Neuronal stem cell (in vitro differentiated cells): ENCODE measurements around the gene LCE3A. TPM values are rescaled to one million over a fixed set of nuclear protein-coding genes. Genes with fewer than 3 reads are reported as not detected.
A peak's percentile ranks its signal among the peaks of the same experiment; 100 is the strongest.
"Not testable (repeated sequence)": the region's sequence is repeated elsewhere in the genome, so short reads cannot be mapped to it uniquely, and the experiment has no call there.

Experiments used
- DNase-seq: peaks from one replicate; pipeline ENCODE4 v3.0.0-alpha.2; 2013; ENCODE audit warnings: low spot score
- H2AFZ ChIP-seq: one replicate; pipeline ENCODE4 v1.6.1; 2013; ENCODE audit warnings: mild to moderate bottlenecking, low read length, inconsistent platforms
- H2AK5ac ChIP-seq: 2 replicates; pipeline ENCODE4 v1.6.1; 2013; ENCODE audit warnings: low read depth, mild to moderate bottlenecking, inconsistent platforms, low read length, moderate library complexity, mixed read lengths
- H2BK120ac ChIP-seq: 2 replicates; pipeline ENCODE4 v1.6.1; 2013; ENCODE audit warnings: low read depth, mild to moderate bottlenecking, inconsistent platforms, low read length, moderate library complexity, mixed read lengths
- H2BK12ac ChIP-seq: one replicate; pipeline ENCODE4 v1.6.1; 2013; ENCODE audit warnings: low read length, inconsistent platforms
- H2BK15ac ChIP-seq: 2 replicates; pipeline ENCODE4 v1.6.1; 2013; ENCODE audit warnings: mild to moderate bottlenecking, low read length, inconsistent platforms, mixed read lengths
- H2BK5ac ChIP-seq: one replicate; pipeline ENCODE4 v1.6.1; 2013; ENCODE audit warnings: inconsistent platforms, mild to moderate bottlenecking, low read length, moderate library complexity
- H3K14ac ChIP-seq: one replicate; pipeline ENCODE4 v1.6.1; 2013; ENCODE audit warnings: low read length, inconsistent platforms
- H3K18ac ChIP-seq: 2 replicates; pipeline ENCODE4 v1.6.1; 2013; ENCODE audit warnings: low read length, inconsistent platforms
- H3K23ac ChIP-seq: 2 replicates; pipeline ENCODE4 v1.6.1; 2013; ENCODE audit warnings: low read depth, mild to moderate bottlenecking, mixed read lengths, low read length, inconsistent platforms; ENCODE audit not compliant: poor library complexity
- H3K27ac ChIP-seq: replicated peaks from 3 replicates; pipeline ENCODE4 v1.5.1; 2013; ENCODE audit warnings: low read length, inconsistent platforms
- H3K27me3 ChIP-seq, 3 experiments: 2 replicates each; pipeline ENCODE4 v1.6.1; 2013; ENCODE audit warnings: low read length in 3 of 3, mild to moderate bottlenecking in 2 of 3, inconsistent platforms in 1 of 3, low read depth in 1 of 3, mixed read lengths in 1 of 3, moderate library complexity in 1 of 3; ENCODE audit not compliant: control insufficient read depth in 3 of 3, insufficient read depth in 3 of 3
- H3K36me3 ChIP-seq, 2 donors: replicated peaks in 1 of 2; 2 replicates each; pipeline ENCODE4 v1.6.1; 2013; ENCODE audit warnings: low read length in 2 of 2; ENCODE audit not compliant: control insufficient read depth in 2 of 2, insufficient read depth in 2 of 2
- H3K4ac ChIP-seq: 2 replicates; pipeline ENCODE4 v1.6.1; 2013; ENCODE audit warnings: inconsistent platforms, mild to moderate bottlenecking, low read length, moderate library complexity
- H3K4me1 ChIP-seq, 2 donors: 1 replicate in 1 of 2; 2 replicates in 1 of 2; pipeline ENCODE4 v1.6.1; 2013; ENCODE audit warnings: low read length in 2 of 2, low read depth in 1 of 2; ENCODE audit not compliant: control insufficient read depth in 2 of 2, insufficient read depth in 1 of 2
- H3K4me2 ChIP-seq: one replicate; pipeline ENCODE4 v1.6.1; 2013; ENCODE audit warnings: mild to moderate bottlenecking, low read length, inconsistent platforms; ENCODE audit not compliant: insufficient read depth, poor library complexity, severe bottlenecking
- H3K4me3 ChIP-seq, 2 donors: 2 replicates each; pipeline ENCODE4 v1.5.1; 2013; ENCODE audit warnings: low read length in 2 of 2, mild to moderate bottlenecking in 2 of 2, inconsistent platforms in 1 of 2, moderate library complexity in 1 of 2
- H3K79me1 ChIP-seq: one replicate; pipeline ENCODE4 v1.6.1; 2013; ENCODE audit warnings: low read depth, mild to moderate bottlenecking, inconsistent platforms, low read length, moderate library complexity
- H3K9ac ChIP-seq: one replicate; pipeline ENCODE4 v1.6.1; 2013; ENCODE audit warnings: mild to moderate bottlenecking, low read depth, low read length, inconsistent platforms; ENCODE audit not compliant: poor library complexity
- H3K9me3 ChIP-seq, 2 donors: replicated peaks in 1 of 2; 2 replicates each; pipeline versions ENCODE3 to v1.6.1; 2013; ENCODE audit warnings: low read length in 2 of 2, mild to moderate bottlenecking in 2 of 2, inconsistent platforms in 1 of 2, low read depth in 1 of 2, mixed read lengths in 1 of 2, moderate library complexity in 1 of 2; ENCODE audit not compliant: control insufficient read depth in 2 of 2, insufficient read depth in 1 of 2
- H4K8ac ChIP-seq: one replicate; pipeline ENCODE4 v1.6.1; 2013; ENCODE audit warnings: low read depth, mild to moderate bottlenecking, inconsistent platforms, low read length, moderate library complexity
- H4K91ac ChIP-seq: one replicate; pipeline ENCODE4 v1.6.1; 2013; ENCODE audit warnings: low read length, low read depth, mild to moderate bottlenecking, inconsistent platforms; ENCODE audit not compliant: poor library complexity
- WGBS, 2 donors: extraction: QIAGEN DNeasy Blood & Tissue Kit; methylation state at CpG; one replicate each; pipeline ENCODE4 v1.1.7; 2013; ENCODE audit warnings: missing lambda C conversion rate in 2 of 2, mixed read lengths in 1 of 2; ENCODE audit not compliant: insufficient read length in 2 of 2, insufficient replicate concordance in 1 of 2; ENCODE audit errors: extremely low coverage in 2 of 2; 5-methylcytosine and 5-hydroxymethylcytosine counted together
- polyA plus RNA-seq, 2 experiments: library from polyadenylated mRNA; stranded (reverse); fragments of 200-250 nt; gene quantifications; one replicate each; pipeline ENCODE4 v1.2.3, GENCODE V29; 2013

Gene LCE3A, protein sequence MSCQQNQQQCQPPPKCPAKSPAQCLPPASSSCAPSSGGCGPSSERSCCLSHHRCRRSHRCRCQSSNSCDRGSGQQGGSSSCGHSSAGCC
- not detected for polyA plus RNA-seq (2013, experiment 1 of 2)
- not detected for polyA plus RNA-seq (2013, experiment 2 of 2)

DNA sequence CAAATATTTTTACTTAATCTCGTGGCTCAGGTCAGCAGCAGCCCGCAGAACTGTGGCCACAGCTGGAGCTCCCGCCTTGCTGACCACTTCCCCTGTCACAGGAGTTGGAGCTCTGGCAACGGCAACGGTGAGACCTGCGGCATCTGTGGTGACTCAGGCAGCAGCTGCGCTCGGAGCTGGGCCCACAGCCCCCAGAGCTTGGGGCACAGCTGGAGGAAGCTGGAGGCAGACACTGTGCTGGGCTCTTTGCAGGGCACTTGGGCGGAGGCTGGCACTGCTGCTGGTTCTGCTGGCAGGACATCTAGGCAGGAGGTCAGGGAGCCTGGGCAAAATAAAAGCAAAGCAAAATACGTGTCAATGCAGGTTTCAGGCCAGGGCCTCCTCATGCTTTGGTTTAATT is at the start of gene LCE3A:
Gene LCE3A, minus strand, starts transcription at position 301 of the 400 bp plus-strand sequence. Its CDS starts 0 bp downstream, at position 301.
- H3K27me3 ChIP-seq: no peaks in the 10 kb centered on the region
- no peak within 1 kb of the TSS for H3K4me2 ChIP-seq
- no peaks in the 10 kb centered on the region for H3K4me1 ChIP-seq
- H2BK5ac ChIP-seq: no peak within 1 kb of the TSS
- WGBS, 2 donors: no CpG with 5 or more reads among the region's 10 CpGs
- H4K8ac ChIP-seq: no peak within 1 kb of the TSS
- H3K79me1 ChIP-seq: no peaks in the 10 kb centered on the region
- H3K14ac ChIP-seq: no peak within 1 kb of the TSS
- no peak within 1 kb of the TSS for H2AK5ac ChIP-seq
- H2BK15ac ChIP-seq: no peak within 1 kb of the TSS
- DNase-seq: no peak
- no peaks in the 10 kb centered on the region for H3K36me3 ChIP-seq
- H2AFZ ChIP-seq: no peak within 1 kb of the TSS
- no peak within 1 kb of the TSS for H3K23ac ChIP-seq
- H3K9ac ChIP-seq: no peak within 1 kb of the TSS
- no peak within 1 kb of the TSS for H3K27ac ChIP-seq
- no peak within 1 kb of the TSS for H3K18ac ChIP-seq
- no peak within 1 kb of the TSS for H3K4ac ChIP-seq
- peak within 1 kb of the TSS in 1 of 2 donors; percentile 33 for H3K4me3 ChIP-seq
- no peak within 1 kb of the TSS for H4K91ac ChIP-seq
- no peak within 1 kb of the TSS for H2BK120ac ChIP-seq
- peak within 1 kb of the TSS; percentile 52 for H2BK12ac ChIP-seq
- peaks cover 0 to 42% of the 10 kb centered on the region in 2 donors for H3K9me3 ChIP-seq

DNA sequence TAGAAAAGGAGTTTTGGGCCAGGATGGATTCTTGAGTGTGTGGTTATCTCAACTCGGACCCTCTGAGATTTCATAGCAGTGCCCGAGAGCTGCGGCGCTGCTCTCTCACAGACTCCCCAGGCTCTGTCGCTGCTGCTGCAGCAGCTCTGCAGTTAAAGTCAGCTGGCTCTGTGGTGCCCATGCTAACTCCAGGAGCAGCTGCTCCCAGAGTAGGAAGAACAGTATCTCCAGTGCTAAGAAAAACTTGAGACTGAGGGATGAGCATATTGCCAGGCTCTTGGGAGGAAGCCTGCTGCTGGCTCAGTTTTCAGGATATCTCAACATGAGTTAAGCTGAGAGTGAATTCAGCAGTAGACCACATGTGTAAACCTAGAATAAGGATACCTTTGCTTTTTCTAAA is 44.7 kb upstream of the LCE3A start:
- Histone ChIP-seq H3K4me1 (no peaks in the 10 kb centered on the region), H3K4ac (no peak overlapping the region), H2BK120ac (no peak overlapping the region), H3K27ac (no peak overlapping the region), H3K23ac (no peak overlapping the region), H2BK12ac (no peak overlapping the region), H3K4me3 (no peak overlapping the region), H3K27me3 (no peaks in the 10 kb centered on the region), H4K8ac (no peak overlapping the region), H3K9me3 (peaks cover 0 to 33% of the 10 kb centered on the region in 2 donors), H3K9ac (no peak overlapping the region), H2BK15ac (no peak overlapping the region), H2AFZ (no peak overlapping the region), H3K18ac (no peak overlapping the region), H4K91ac (no peak overlapping the region), H3K4me2 (no peak overlapping the region), H2BK5ac (no peak overlapping the region), H3K36me3 (no peaks in the 10 kb centered on the region), H3K79me1 (no peaks in the 10 kb centered on the region), H3K14ac (no peak overlapping the region), H2AK5ac (no peak overlapping the region)
- WGBS, 2 donors: no CpG with 5 or more reads among the region's 5 CpGs
- DNase-seq: no peak

DNA sequence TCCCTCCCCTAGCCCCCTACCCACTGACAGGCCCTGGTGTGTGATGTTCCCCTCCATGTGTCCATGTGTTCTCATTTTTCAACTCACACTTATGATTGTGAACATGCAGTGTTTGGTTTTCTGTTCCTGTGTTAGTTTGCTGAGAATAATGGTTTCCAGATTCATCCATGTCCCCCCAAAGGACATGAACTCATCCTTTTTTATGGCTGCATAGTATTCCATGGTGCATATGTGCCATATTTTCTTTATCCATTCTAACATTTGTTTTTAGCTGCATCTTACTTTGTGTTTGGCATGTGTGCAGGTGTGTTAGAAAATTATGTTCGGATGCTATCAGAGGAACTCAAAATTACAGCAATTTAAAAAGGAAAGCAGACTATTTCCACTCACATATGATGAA is 43.3 kb upstream of the LCE3A start:
- H3K4me3 ChIP-seq, H4K91ac ChIP-seq, H2AFZ ChIP-seq, H3K4me1 ChIP-seq, H3K18ac ChIP-seq, DNase-seq, H3K4ac ChIP-seq, H2AK5ac ChIP-seq, H3K23ac ChIP-seq, H3K27me3 ChIP-seq, H2BK5ac ChIP-seq, H3K36me3 ChIP-seq, H3K27ac ChIP-seq, H2BK12ac ChIP-seq, H3K9ac ChIP-seq, H3K14ac ChIP-seq, H3K79me1 ChIP-seq, H3K4me2 ChIP-seq, H2BK120ac ChIP-seq, H2BK15ac ChIP-seq, H4K8ac ChIP-seq: not testable (repeated sequence)
- H3K9me3 ChIP-seq: peaks cover 0 to 28% of the 10 kb centered on the region in 2 donors
- no CpG with 5 or more reads among the region's 1 CpG for WGBS, 2 donors

DNA sequence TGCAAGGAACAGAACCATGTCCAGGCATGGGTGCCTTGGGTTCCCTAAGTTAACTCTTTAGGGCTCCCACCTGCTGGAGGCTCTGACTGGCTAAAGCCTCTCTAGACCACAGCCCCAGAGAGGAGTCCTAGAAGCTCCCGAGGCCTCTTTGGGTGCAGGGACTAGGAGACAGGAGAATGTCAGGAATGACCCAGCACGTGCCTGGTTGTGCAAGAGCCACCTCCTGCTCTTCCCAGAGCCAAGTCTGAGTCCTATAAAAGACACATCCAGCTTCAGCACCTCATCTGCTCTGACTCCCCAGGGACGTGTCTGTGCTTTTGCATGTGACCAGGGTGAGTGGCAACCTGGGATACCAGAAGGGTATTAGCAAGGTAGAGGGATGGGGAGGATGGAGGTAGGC is 40.2 kb upstream of the LCE3A start, which contains the start of gene LCE2D:
Gene LCE2D, plus strand, starts transcription at position 283 of the 400 bp plus-strand sequence. CDS start 726 bp downstream, outside the sequence.
- Histone ChIP-seq H2AK5ac (no peak within 1 kb of the TSS), H3K4me3 (no peak within 1 kb of the TSS), H3K79me1 (no peaks in the 10 kb centered on the region), H3K23ac (no peak within 1 kb of the TSS), H3K18ac (no peak within 1 kb of the TSS), H2BK15ac (no peak within 1 kb of the TSS), H4K91ac (no peak within 1 kb of the TSS), H3K27ac (no peak within 1 kb of the TSS), H3K9ac (no peak within 1 kb of the TSS), H3K36me3 (no peaks in the 10 kb centered on the region), H2BK5ac (no peak within 1 kb of the TSS), H3K4me1 (no peaks in the 10 kb centered on the region), H2BK12ac (no peak within 1 kb of the TSS), H2AFZ (no peak within 1 kb of the TSS), H3K4me2 (no peak within 1 kb of the TSS), H2BK120ac (no peak within 1 kb of the TSS), H3K14ac (no peak within 1 kb of the TSS), H3K27me3 (no peaks in the 10 kb centered on the region), H3K4ac (no peak within 1 kb of the TSS), H3K9me3 (peaks cover 0 to 31% of the 10 kb centered on the region in 2 donors), H4K8ac (no peak within 1 kb of the TSS)
- no CpG with 5 or more reads among the region's 3 CpGs for WGBS, 2 donors
- no peak for DNase-seq
